GM12878 (cell line): Measurements from ENCODE around the gene AHNAK. TPM values are rescaled to one million over a fixed set of nuclear protein-coding genes. Genes with fewer than 3 reads are reported as not detected.

Experiments
- ATF7 ChIP-seq: fragments of 450-650 bp; IDR thresholded peaks from 2 replicates; pipeline ENCODE4 v1.6.1; 2016; ENCODE audit warnings: low read depth, mild to moderate bottlenecking
- BCLAF1 ChIP-seq: fragments of 450-650 bp; IDR thresholded peaks from 2 replicates; pipeline ENCODE4 v1.6.1; 2017; ENCODE audit warnings: antibody characterized with exemption, mild to moderate bottlenecking, moderate library complexity
- CBFB ChIP-seq: IDR thresholded peaks from 2 replicates; pipeline ENCODE4 v1.6.1; 2016; ENCODE audit warnings: antibody characterized with exemption, low read depth
- CTCF ChIP-seq, 3 experiments: IDR thresholded peaks in 2 of 3; conservative IDR thresholded peaks in 1 of 3; 2 replicates each; pipeline ENCODE4 v1.5.1; 2011; ENCODE audit warnings: low read depth in 3 of 3, low read length in 3 of 3, mild to moderate bottlenecking in 3 of 3, control low read depth in 2 of 3, moderate library complexity in 2 of 3, inconsistent platforms in 1 of 3, mixed read lengths in 1 of 3; ENCODE audit not compliant: control insufficient read depth in 2 of 3, insufficient read depth in 1 of 3; ENCODE audit errors: extremely low read depth in 1 of 3
- EGR1 ChIP-seq, 2 experiments: IDR thresholded peaks; 1 replicate in 1 of 2; 2 replicates in 1 of 2; pipeline ENCODE4 v1.6.1; 2011 to 2012; ENCODE audit warnings: low read depth in 2 of 2, low read length in 2 of 2, borderline replicate concordance in 1 of 2, mild to moderate bottlenecking in 1 of 2, moderate library complexity in 1 of 2
- GATAD2B ChIP-seq: fragments of 450-650 bp; conservative IDR thresholded peaks from 2 replicates; pipeline ENCODE4 v1.6.1; 2017; ENCODE audit warnings: low read depth, mild to moderate bottlenecking, moderate library complexity
- JUND ChIP-seq: IDR thresholded peaks from 2 replicates; pipeline ENCODE4 v1.6.1; 2012; ENCODE audit warnings: low read depth, mild to moderate bottlenecking, low read length, improper control_type of control experiment, moderate library complexity
- MEF2A ChIP-seq: IDR thresholded peaks from 2 replicates; pipeline ENCODE4 v1.6.1; 2011; ENCODE audit warnings: low read depth, mild to moderate bottlenecking, low read length, moderate library complexity; ENCODE audit not compliant: insufficient read depth
- MEF2B ChIP-seq: fragments of 450-650 bp; IDR thresholded peaks from 2 replicates; pipeline ENCODE4 v1.6.1; 2018; ENCODE audit warnings: mild to moderate bottlenecking, moderate library complexity; ENCODE audit not compliant: partially characterized antibody, poor library complexity, severe bottlenecking
- MLLT1 ChIP-seq: fragments of 450-650 bp; IDR thresholded peaks from 2 replicates; pipeline ENCODE4 v1.6.1; 2016; ENCODE audit warnings: mild to moderate bottlenecking
- MXI1 ChIP-seq: fragments of 150-350 bp; IDR thresholded peaks from 2 replicates; pipeline ENCODE4 v1.6.1; 2011; ENCODE audit warnings: low read depth, mild to moderate bottlenecking, inconsistent platforms, low read length, improper control_type of control experiment
- MYB ChIP-seq: fragments of 150-350 bp; IDR thresholded peaks from 2 replicates; pipeline ENCODE4 v1.6.1; 2014; ENCODE audit warnings: mild to moderate bottlenecking, low read depth, low read length, borderline replicate concordance
- MYC ChIP-seq: IDR thresholded peaks from 2 replicates; pipeline ENCODE4 v1.6.1; 2011; ENCODE audit warnings: mild to moderate bottlenecking, low read length, moderate library complexity, inconsistent platforms; ENCODE audit not compliant: insufficient read depth, insufficient replicate concordance, insufficient read length, severe bottlenecking
- NFIC ChIP-seq: IDR thresholded peaks from 2 replicates; pipeline ENCODE4 v1.6.1; 2012; ENCODE audit warnings: low read depth, mild to moderate bottlenecking, inconsistent platforms, low read length, moderate library complexity
- NFXL1 ChIP-seq: fragments of 450-650 bp; IDR thresholded peaks from 2 replicates; pipeline ENCODE4 v1.6.1; 2017; ENCODE audit warnings: antibody characterized with exemption, mild to moderate bottlenecking, borderline replicate concordance
- NRF1 ChIP-seq: conservative IDR thresholded peaks from 2 replicates; pipeline ENCODE4 v1.6.1; 2011; ENCODE audit warnings: mild to moderate bottlenecking, low read depth, low read length, improper control_type of control experiment
- PBX3 ChIP-seq: IDR thresholded peaks from 2 replicates; pipeline ENCODE4 v1.6.1; 2011; ENCODE audit warnings: mild to moderate bottlenecking, low read depth, low read length, moderate library complexity; ENCODE audit not compliant: insufficient replicate concordance
- PML ChIP-seq: IDR thresholded peaks from 2 replicates; pipeline ENCODE4 v1.6.1; 2012; ENCODE audit warnings: low read length, inconsistent platforms
- POLR2A ChIP-seq: IDR thresholded peaks from 2 replicates; pipeline ENCODE4 v1.6.1; 2011; ENCODE audit warnings: low read depth, mild to moderate bottlenecking, low read length
- RBBP5 ChIP-seq: fragments of 200-600 bp; sonication (generic); conservative IDR thresholded peaks from 2 replicates; pipeline ENCODE4 v1.6.1; 2016
- SMARCA5 ChIP-seq: fragments of 450-650 bp; IDR thresholded peaks from 2 replicates; pipeline ENCODE4 v1.6.1; 2017; ENCODE audit warnings: mild to moderate bottlenecking
- SP1 ChIP-seq: IDR thresholded peaks from one replicate; pipeline ENCODE4 v1.6.1; 2011; ENCODE audit warnings: low read depth, low read length
- polyA plus RNA-seq, 11 experiments: library from polyadenylated mRNA; depleted of rRNA in 4 of 11; unstranded in 6 of 11; stranded (reverse) in 5 of 11; fragments of >200 nt; fragmentation: Nextera tagmentation in 4 of 11; fragmentation: Illumina TruSeq in 1 of 11; extraction: Ambion mirVana in 4 of 11; extraction: Trizol in 1 of 11; gene quantifications; 1 replicate in 1 of 11; 2 replicates in 10 of 11; pipeline versions ENCODE4 v1.2.1 to v1.2.3, GENCODE V29; 2011 to 2016; ENCODE audit warnings: inconsistent platforms in 2 of 11, missing spikeins in 2 of 11, low read depth in 1 of 11
- total RNA-seq, 4 experiments: library from RNA; depleted of rRNA in 3 of 4; stranded (reverse); fragments of >200 nt in 3 of 4; fragmentation: Illumina TruSeq in 1 of 4; extraction: Trizol in 1 of 4; gene quantifications; 2 replicates each; pipeline versions ENCODE4 v1.2.1 to v1.2.3, GENCODE V29; 2013 to 2021

The AHNAK gene
- total and polyA plus RNA-seq, 10 of the 15 experiments (the other 5 are each of a cell fraction or from before 2014, with no cell fraction given): 0.76 to 90.3 (median 19.4) TPM

GRCh38 chr11:62545437-62546243 is 966 bp downstream of the AHNAK start (continued):
- no peak for TF ChIP-seq NRF1
- TF ChIP-seq NFIC: no peak
- peak in 1 of 2 experiments; percentile 33; a peak in 1 of 3 replicates for TF ChIP-seq EGR1 (IDR thresholded peaks at IDR 0.05; ENCODE audit: borderline replicate concordance in 1 of 2, low read depth in 2 of 2, low read length in 2 of 2)
- no peak for TF ChIP-seq SMARCA5
- no peak for TF ChIP-seq NFXL1
- 0 out of 2 replicates have a peak, but pooled peaks have one; percentile 20 for TF ChIP-seq MLLT1
- TF ChIP-seq MEF2A: no peak
- TF ChIP-seq ATF7: 0 out of 2 replicates have a peak, but pooled peaks have one; percentile 37
- peak in 1 of 3 experiments; percentile 2; a peak in 1 of 6 replicates for TF ChIP-seq CTCF (IDR thresholded peaks at IDR 0.05 in 2 of 3, conservative IDR thresholded peaks at IDR 0.05 in 1 of 3; ENCODE audit: control insufficient read depth in 2 of 3, extremely low read depth in 1 of 3, insufficient read depth in 1 of 3, low read depth in 3 of 3, low read length in 3 of 3)
- TF ChIP-seq JUND: no peak
- TF ChIP-seq RBBP5: no peak
- TF ChIP-seq CBFB: no peak
- no peak for TF ChIP-seq MYC
- peak; percentile 19; the same call in 1 of the 2 replicates for TF ChIP-seq POLR2A
- TF ChIP-seq SP1: no peak
- TF ChIP-seq PML: no peak
- TF ChIP-seq PBX3: no peak
- peak; percentile 37; the same call in 1 of the 2 replicates for TF ChIP-seq MXI1
- peak; percentile 20; the same call in 1 of the 2 replicates for TF ChIP-seq GATAD2B
- no peak for TF ChIP-seq MYB
- TF ChIP-seq BCLAF1: no peak
- peak; percentile 8 for TF ChIP-seq MEF2B
